Liver (tissue), 9 donors: Measurements from ENCODE around the gene PRIMA1. TPM values are rescaled to one million over a fixed set of nuclear protein-coding genes. Genes with fewer than 3 reads are reported as not detected.

Experiments
- DNase-seq: peaks from one replicate; pipeline ENCODE4 v3.0.0-alpha.2; 2017; ENCODE audit warnings: low spot score
- H3K27ac ChIP-seq, 2 donors: one replicate each; pipeline ENCODE4 v1.7.0; 2013; ENCODE audit warnings: inconsistent platforms in 2 of 2, low read length in 2 of 2, control low read depth in 1 of 2, low read depth in 1 of 2, mild to moderate bottlenecking in 1 of 2
- H3K27me3 ChIP-seq, 4 donors: one replicate each; pipeline versions ENCODE4 v1.6.1 to v1.7.0; 2013; ENCODE audit warnings: low read length in 3 of 4, inconsistent platforms in 1 of 4, mild to moderate bottlenecking in 1 of 4, moderate library complexity in 1 of 4; ENCODE audit not compliant: control insufficient read depth in 4 of 4, insufficient read depth in 4 of 4
- H3K36me3 ChIP-seq, 4 donors: one replicate each; pipeline versions ENCODE4 v1.6.1 to v1.7.0; 2013; ENCODE audit warnings: low read length in 3 of 4, mild to moderate bottlenecking in 3 of 4, low read depth in 1 of 4, moderate library complexity in 1 of 4; ENCODE audit not compliant: control insufficient read depth in 4 of 4, insufficient read depth in 3 of 4
- H3K4me1 ChIP-seq, 4 donors: one replicate each; pipeline versions ENCODE4 v1.6.1 to v1.7.0; 2013; ENCODE audit warnings: low read length in 3 of 4, mild to moderate bottlenecking in 3 of 4, moderate library complexity in 1 of 4; ENCODE audit not compliant: control insufficient read depth in 4 of 4, insufficient read depth in 4 of 4
- H3K4me3 ChIP-seq, 3 donors: one replicate each; pipeline versions ENCODE4 v1.6.1 to v1.7.0; 2013; ENCODE audit warnings: low read length in 3 of 3, control low read depth in 1 of 3, low read depth in 1 of 3, mild to moderate bottlenecking in 1 of 3
- H3K9ac ChIP-seq, 2 donors: one replicate each; pipeline ENCODE4 v1.7.0; 2013; ENCODE audit warnings: low read length in 2 of 2, mild to moderate bottlenecking in 2 of 2, moderate library complexity in 2 of 2, control low read depth in 1 of 2, low read depth in 1 of 2
- H3K9me3 ChIP-seq, 4 donors: one replicate each; pipeline versions ENCODE4 v1.6.1 to v1.7.0; 2013; ENCODE audit warnings: low read length in 3 of 4; ENCODE audit not compliant: control insufficient read depth in 4 of 4
- ATF3 ChIP-seq: IDR thresholded peaks from 2 replicates; pipeline ENCODE4 v1.6.1; 2016; ENCODE audit warnings: antibody characterized with exemption
- CTCF ChIP-seq: fragments of 150-350 bp; IDR thresholded peaks from 2 replicates; pipeline ENCODE4 v1.5.1; 2017; ENCODE audit warnings: improper control_type of control experiment, low read depth, low read length; ENCODE audit not compliant: missing input control
- EGR1 ChIP-seq, 2 donors: IDR thresholded peaks; 2 replicates each; pipeline ENCODE4 v1.6.1; 2016 to 2018; ENCODE audit warnings: antibody characterized with exemption in 2 of 2, low read depth in 2 of 2
- FOXA2 ChIP-seq: IDR thresholded peaks from 2 replicates; pipeline ENCODE4 v1.6.1; 2016; ENCODE audit warnings: antibody characterized with exemption
- GABPA ChIP-seq, 2 donors: IDR thresholded peaks in 1 of 2; conservative IDR thresholded peaks in 1 of 2; 2 replicates each; pipeline ENCODE4 v1.6.1; 2016; ENCODE audit warnings: antibody characterized with exemption in 2 of 2, mild to moderate bottlenecking in 1 of 2, moderate library complexity in 1 of 2
- HNF4A ChIP-seq, 2 donors: conservative IDR thresholded peaks; 2 replicates each; pipeline ENCODE4 v1.6.1; 2016; ENCODE audit warnings: antibody characterized with exemption in 2 of 2, mild to moderate bottlenecking in 2 of 2
- HNF4G ChIP-seq: IDR thresholded peaks from 2 replicates; pipeline ENCODE4 v1.6.1; 2016; ENCODE audit warnings: antibody characterized with exemption
- JUND ChIP-seq, 2 donors: IDR thresholded peaks; 2 replicates each; pipeline ENCODE4 v1.6.1; 2016; ENCODE audit warnings: antibody characterized with exemption in 2 of 2
- MAX ChIP-seq: IDR thresholded peaks from 2 replicates; pipeline ENCODE4 v1.6.1; 2016; ENCODE audit warnings: antibody characterized with exemption
- RAD21 ChIP-seq, 2 donors: IDR thresholded peaks; 2 replicates each; pipeline ENCODE4 v1.6.1; 2016; ENCODE audit warnings: antibody characterized with exemption in 2 of 2, mild to moderate bottlenecking in 2 of 2
- REST ChIP-seq: IDR thresholded peaks from 2 replicates; pipeline ENCODE4 v1.6.1; 2016; ENCODE audit warnings: antibody characterized with exemption, mild to moderate bottlenecking
- RXRA ChIP-seq, 2 donors: IDR thresholded peaks; 2 replicates each; pipeline ENCODE4 v1.6.1; 2017 to 2018; ENCODE audit warnings: antibody characterized with exemption in 2 of 2, mild to moderate bottlenecking in 1 of 2
- SP1 ChIP-seq: IDR thresholded peaks from 2 replicates; pipeline ENCODE4 v1.6.1; 2018; ENCODE audit warnings: antibody characterized with exemption, mild to moderate bottlenecking
- WGBS: extraction: QIAGEN DNeasy Blood & Tissue Kit; methylation state at CpG from one replicate; pipeline ENCODE4 v1.1.7; 2013; 5-methylcytosine and 5-hydroxymethylcytosine counted together
- polyA plus RNA-seq, 2 donors: library from polyadenylated mRNA; stranded (reverse) in 1 of 2; unstranded in 1 of 2; fragments of 200-250 nt in 1 of 2; fragments of >200 nt in 1 of 2; fragmentation: Nextera tagmentation in 1 of 2; extraction: Ambion mirVana in 1 of 2; gene quantifications; one replicate each; pipeline versions ENCODE4 v1.2.1 to v1.2.3, GENCODE V29; 2013 to 2015
- total RNA-seq, 2 donors: library from RNA; depleted of rRNA; stranded (reverse); fragments of >200 nt; gene quantifications; one replicate each; pipeline ENCODE4 v1.2.3, GENCODE V29; 2014
- donor health status: healthy.
- donor health status: healthy.
- donor health status: healthy.
- donor health status: healthy.
- donor health status: healthy.

PRIMA1 gene
- total and polyA plus RNA-seq, 4 donors, result 0.08 to 0.38 (median 0.13) TPM; not detected in 1

GRCh38 chr14:93736378-93737014, 51.8 kb downstream of the PRIMA1 start:
- Histone ChIP-seq H3K27me3 (no peaks in the 10 kb centered on the region), H3K4me1 (no peaks in the 10 kb centered on the region), H3K36me3 (no peaks in the 10 kb centered on the region), H3K9me3 (no peaks in the 10 kb centered on the region), H3K27ac (no peak overlapping the region), H3K9ac (no peak overlapping the region), H3K4me3 (no peak overlapping the region)
- TF ChIP-seq HNF4G (no peak), REST (no peak), CTCF (peak; percentile 31), MAX (no peak), EGR1 (IDR thresholded peaks at IDR 0.05; ENCODE audit: low read depth in 2 of 2) (no peak), ATF3 (no peak), SP1 (no peak), RAD21 (IDR thresholded peaks at IDR 0.05) (peak in 1 of 2 donors; percentile 50)
- no peak for DNase-seq
- WGBS, result 70% methylated on average over 10 of the region's 10 CpGs

- H3K9me3 ChIP-seq, result no peaks in the 10 kb centered on the region
- no peaks in the 10 kb centered on the region for H3K4me1 ChIP-seq
- 85% methylated on average over 12 of the region's 12 CpGs for WGBS
- H3K36me3 ChIP-seq, result no peaks in the 10 kb centered on the region
- H3K9ac ChIP-seq, result no peak overlapping the region
- H3K27ac ChIP-seq, result no peak overlapping the region
- H3K4me3 ChIP-seq, result no peak overlapping the region
- TF ChIP-seq RXRA (IDR thresholded peaks at IDR 0.05) (no peak), HNF4A (conservative IDR thresholded peaks at IDR 0.05) (no peak), EGR1 (IDR thresholded peaks at IDR 0.05; ENCODE audit: low read depth in 2 of 2) (no peak), JUND (IDR thresholded peaks at IDR 0.05) (no peak), GABPA (IDR thresholded peaks at IDR 0.05 in 1 of 2, conservative IDR thresholded peaks at IDR 0.05 in 1 of 2) (no peak), RAD21 (IDR thresholded peaks at IDR 0.05) (no peak), MAX (no peak), FOXA2 (no peak)
- no peak for DNase-seq
- H3K27me3 ChIP-seq, result no peaks in the 10 kb centered on the region
Observed at GRCh38 chr14:93735206-93735605, 53.1 kb downstream of the PRIMA1 start.
